HL-60 (cell line): ENCODE results near the gene SRGAP2B.
"Not testable (repeated sequence)": the region's sequence is repeated elsewhere in the genome, so short reads cannot be mapped to it uniquely, and the experiment has no call there.

Source experiments
- GABPA ChIP-seq: IDR thresholded peaks from 2 replicates; pipeline ENCODE4 v1.6.1; 2012; ENCODE audit warnings: low read depth
- POLR2AphosphoS5 ChIP-seq: IDR thresholded peaks from 2 replicates; pipeline ENCODE4 v1.6.1; 2012; ENCODE audit warnings: low read depth
- SPI1 ChIP-seq: IDR thresholded peaks from 2 replicates; pipeline ENCODE4 v1.6.1; 2012; ENCODE audit warnings: low read depth, mild to moderate bottlenecking, borderline replicate concordance
- TF ChIP-seq, protein P1 (sequence below): IDR thresholded peaks from one replicate; pipeline ENCODE4 v1.5.1; 2011; ENCODE audit warnings: low read length, control low read depth, inconsistent platforms; ENCODE audit not compliant: insufficient read depth
- TF ChIP-seq, protein P2 (sequence below): IDR thresholded peaks from 2 replicates; pipeline ENCODE4 v1.6.1; 2012; ENCODE audit warnings: low read depth; ENCODE audit not compliant: insufficient replicate concordance

DNA sequence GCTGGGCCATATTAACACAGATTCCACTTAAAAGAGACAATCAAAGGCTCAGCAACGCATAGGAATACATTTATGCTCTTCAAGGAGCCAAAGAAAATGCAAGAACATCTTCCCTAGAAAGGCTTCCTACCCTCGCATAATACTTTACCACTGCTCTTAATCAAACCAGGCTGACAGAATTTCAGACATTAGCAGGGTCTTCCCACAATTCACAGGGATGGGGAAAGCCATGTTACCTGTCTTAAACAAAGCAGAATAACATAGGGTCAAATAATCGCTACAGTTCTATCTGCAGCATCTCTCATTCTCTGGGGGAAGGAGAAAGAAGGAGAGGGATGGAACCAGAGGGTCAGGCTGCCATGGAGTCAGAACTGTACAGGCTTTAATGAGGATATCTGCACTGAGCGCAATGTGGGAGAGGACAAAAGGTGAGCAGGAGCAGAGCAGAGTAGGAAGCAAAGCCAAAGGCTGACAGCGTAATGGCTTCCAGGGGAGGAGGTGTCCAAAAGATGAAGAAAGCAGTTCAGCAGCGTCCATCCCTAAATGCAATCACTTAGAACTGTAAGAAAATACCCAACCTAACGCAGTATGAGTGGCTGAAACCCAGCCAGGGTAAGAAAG is 109.5 kb downstream of the SRGAP2B start:
- not testable (repeated sequence) for TF ChIP-seq POLR2AphosphoS5, GABPA, SPI1
- TF ChIP-seq, protein P1, sequence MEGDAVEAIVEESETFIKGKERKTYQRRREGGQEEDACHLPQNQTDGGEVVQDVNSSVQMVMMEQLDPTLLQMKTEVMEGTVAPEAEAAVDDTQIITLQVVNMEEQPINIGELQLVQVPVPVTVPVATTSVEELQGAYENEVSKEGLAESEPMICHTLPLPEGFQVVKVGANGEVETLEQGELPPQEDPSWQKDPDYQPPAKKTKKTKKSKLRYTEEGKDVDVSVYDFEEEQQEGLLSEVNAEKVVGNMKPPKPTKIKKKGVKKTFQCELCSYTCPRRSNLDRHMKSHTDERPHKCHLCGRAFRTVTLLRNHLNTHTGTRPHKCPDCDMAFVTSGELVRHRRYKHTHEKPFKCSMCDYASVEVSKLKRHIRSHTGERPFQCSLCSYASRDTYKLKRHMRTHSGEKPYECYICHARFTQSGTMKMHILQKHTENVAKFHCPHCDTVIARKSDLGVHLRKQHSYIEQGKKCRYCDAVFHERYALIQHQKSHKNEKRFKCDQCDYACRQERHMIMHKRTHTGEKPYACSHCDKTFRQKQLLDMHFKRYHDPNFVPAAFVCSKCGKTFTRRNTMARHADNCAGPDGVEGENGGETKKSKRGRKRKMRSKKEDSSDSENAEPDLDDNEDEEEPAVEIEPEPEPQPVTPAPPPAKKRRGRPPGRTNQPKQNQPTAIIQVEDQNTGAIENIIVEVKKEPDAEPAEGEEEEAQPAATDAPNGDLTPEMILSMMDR: not testable (repeated sequence)
- TF ChIP-seq, protein P2, sequence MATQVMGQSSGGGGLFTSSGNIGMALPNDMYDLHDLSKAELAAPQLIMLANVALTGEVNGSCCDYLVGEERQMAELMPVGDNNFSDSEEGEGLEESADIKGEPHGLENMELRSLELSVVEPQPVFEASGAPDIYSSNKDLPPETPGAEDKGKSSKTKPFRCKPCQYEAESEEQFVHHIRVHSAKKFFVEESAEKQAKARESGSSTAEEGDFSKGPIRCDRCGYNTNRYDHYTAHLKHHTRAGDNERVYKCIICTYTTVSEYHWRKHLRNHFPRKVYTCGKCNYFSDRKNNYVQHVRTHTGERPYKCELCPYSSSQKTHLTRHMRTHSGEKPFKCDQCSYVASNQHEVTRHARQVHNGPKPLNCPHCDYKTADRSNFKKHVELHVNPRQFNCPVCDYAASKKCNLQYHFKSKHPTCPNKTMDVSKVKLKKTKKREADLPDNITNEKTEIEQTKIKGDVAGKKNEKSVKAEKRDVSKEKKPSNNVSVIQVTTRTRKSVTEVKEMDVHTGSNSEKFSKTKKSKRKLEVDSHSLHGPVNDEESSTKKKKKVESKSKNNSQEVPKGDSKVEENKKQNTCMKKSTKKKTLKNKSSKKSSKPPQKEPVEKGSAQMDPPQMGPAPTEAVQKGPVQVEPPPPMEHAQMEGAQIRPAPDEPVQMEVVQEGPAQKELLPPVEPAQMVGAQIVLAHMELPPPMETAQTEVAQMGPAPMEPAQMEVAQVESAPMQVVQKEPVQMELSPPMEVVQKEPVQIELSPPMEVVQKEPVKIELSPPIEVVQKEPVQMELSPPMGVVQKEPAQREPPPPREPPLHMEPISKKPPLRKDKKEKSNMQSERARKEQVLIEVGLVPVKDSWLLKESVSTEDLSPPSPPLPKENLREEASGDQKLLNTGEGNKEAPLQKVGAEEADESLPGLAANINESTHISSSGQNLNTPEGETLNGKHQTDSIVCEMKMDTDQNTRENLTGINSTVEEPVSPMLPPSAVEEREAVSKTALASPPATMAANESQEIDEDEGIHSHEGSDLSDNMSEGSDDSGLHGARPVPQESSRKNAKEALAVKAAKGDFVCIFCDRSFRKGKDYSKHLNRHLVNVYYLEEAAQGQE: not testable (repeated sequence)
